NCI-H2196 (cell line): ENCODE data around the gene DOK7.
"Not testable (repeated sequence)": the region's sequence is repeated elsewhere in the genome, so short reads cannot be mapped to it uniquely, and the experiment has no call there.

Experiments used
- DNase-seq: peaks from one replicate; lab custom pipeline; 2025; ENCODE audit not compliant: unreplicated experiment; lab: John Stamatoyannopoulos, UW

DOK7 gene

GRCh38 chr4:3442959-3443749 is 20.0 kb upstream of the DOK7 start:
- DNase-seq, result peak; percentile 63

DNA sequence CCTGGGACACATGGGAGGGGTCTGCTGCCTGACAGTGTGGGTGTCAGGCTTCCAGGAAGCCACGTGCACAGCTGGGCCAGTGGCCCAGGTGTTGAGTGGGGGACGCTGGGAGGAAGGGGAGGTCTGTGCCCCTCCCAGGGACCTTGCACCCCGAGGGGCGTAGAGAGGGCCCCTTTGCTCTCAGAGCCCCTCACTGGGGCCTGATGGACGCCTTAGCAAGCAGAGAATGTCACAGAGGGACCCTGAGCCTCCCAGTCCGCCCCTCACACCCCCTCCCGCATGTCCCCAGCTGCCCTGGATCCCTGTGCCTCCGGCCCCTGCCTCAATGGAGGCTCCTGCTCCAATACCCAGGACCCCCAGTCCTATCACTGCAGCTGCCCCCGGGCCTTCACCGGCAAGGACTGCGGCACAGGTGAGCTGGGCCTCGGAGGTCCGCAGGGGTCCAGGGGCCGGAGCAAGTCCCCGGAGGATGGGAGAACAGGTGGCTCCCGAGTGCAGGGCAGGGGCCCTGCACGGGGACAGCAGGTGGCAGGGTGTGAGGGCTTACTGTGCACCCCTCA is 19.3 kb upstream of the DOK7 start:
- DNase-seq, result no peak

- DNase-seq, result no peak
These were observed 18.6 kb upstream of the DOK7 start for GRCh38 chr4:3444351-3445110.

DNA sequence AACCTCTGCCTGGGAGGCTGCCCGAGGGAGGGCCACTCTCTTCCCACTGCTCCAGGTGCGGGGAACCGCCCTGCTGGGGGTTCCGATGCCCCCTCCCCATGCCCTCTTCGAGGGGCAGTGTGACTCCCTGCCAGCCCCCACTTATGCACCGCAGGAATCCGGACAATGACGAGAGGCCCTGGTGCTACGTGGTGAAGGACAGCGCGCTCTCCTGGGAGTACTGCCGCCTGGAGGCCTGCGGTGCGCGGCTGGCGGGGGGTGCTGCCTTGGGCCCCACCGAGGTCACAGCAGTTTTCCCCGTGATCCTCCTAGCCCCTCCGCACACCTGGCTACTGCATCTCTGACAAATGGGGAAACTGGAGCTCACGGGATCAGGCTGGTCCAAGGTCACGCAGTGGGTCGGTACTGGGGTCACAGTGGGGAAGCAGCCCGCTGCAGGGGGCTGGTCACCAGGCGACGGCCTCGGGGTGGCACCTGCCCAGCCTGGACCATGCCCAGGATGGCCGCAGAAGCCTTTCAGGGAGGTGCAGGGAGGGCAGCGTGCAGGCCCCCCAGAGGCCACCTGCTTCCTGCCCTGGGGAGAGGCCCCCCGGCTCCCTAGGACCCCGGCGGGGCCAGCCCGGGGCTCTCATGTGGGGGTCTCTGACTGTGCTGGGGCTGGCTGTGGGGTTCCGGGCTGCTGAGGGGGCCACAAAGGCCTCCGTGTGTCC is 17.8 kb upstream of the DOK7 start:
- DNase-seq, result no peak

DNA sequence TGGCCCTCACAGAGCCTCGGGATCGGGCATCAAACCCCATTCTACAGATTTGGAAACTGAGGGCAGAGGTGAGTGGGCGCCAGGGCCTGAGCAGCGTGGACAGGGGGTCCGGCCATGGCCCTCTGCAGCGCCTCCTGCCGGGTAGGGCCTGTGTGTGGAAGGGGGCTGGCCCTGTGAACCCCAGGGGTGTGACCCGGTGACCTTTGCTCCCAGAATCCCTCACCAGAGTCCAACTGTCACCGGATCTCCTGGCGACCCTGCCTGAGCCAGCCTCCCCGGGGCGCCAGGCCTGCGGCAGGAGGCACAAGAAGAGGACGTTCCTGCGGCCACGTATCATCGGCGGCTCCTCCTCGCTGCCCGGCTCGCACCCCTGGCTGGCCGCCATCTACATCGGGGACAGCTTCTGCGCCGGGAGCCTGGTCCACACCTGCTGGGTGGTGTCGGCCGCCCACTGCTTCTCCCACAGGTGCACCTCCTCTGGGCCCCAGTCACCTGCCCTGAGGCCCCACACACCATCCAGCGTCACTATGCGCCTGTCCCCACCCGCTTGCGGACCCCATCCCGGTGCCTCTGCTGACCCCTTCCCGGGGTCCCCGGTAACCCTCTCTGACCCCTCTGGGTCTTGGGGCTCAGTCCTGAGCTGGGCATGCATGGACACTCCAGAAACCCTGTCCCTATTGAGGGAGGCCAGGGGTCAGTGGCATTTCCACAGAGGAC is 17.1 kb upstream of the DOK7 start:
- DNase-seq, result no peak

- DNase-seq, result no peak
These were observed 16.3 kb upstream of the DOK7 start for GRCh38 chr4:3446631-3447320.

- DNase-seq, result no peak
These were observed 15.4 kb upstream of the DOK7 start for GRCh38 chr4:3447431-3448395.

- no peak for DNase-seq
These were observed 14.0 kb upstream of the DOK7 start for GRCh38 chr4:3449047-3449573.

DNA sequence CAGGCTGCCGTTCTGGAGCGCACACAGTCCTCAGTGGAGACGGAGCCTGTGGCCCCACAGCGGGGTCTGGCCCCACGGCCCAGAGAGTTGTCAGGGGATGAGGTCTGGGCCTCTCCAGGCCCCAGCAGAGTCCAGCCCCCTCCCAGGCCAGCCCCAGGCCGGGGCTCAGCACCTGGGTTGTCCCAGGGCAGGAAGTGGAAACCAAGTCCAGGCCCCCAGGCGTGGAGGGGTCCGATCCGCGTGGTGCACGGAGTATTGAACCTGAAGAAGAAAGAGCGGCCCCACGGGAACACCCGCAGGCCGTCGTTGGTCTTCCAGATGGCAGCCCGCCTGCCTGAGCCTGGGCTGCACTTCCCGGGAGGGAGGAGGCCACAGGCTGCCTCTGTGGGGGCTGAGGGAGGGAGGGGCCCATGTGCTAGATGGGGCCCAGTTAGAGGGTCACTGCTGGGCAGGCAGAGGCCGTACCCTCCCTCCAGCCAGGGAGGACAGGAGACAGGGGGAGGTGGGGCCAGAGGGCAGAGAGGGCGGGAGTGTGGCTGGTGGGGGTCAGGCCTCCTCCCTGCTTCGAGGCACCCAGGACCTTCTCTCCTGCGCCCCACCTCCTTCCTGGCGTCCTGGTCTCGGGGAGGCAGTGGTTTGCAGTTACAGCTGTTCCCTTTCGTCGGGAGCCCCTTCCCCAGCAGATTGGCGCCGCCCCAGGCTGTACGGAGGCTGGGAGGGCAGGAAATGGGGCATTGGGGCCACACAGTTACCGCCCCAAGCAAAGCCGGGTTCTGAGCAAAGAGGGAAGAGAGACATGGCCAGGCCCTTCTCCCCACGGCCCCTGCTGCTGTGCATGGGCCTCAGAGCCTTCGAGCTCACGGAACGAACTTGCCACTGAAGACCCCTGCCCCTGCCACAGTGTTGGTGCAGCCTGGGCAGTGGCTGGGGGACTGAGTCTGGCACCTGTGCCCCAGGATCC is 13.3 kb upstream of the DOK7 start:
- no peak for DNase-seq

DNA sequence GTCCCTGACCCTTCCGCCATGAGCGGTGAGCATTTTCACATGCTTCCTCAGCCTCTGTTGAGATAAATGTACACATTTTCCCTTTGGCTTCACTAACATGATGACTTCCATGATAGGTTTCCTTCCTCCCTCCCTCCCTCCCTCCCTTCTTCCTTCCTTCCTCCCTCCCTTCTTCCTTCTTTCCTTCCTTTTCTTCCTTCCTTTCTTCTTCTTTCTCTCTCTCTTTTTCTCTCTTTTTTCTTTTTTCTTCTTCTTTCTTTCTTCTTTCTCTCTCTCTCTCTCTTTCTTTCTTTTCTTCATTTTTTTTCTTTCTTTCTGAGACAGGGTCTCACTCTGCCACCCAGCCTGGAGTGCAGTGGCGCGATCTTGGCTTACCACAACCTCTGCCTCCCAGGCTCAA is 12.5 kb upstream of the DOK7 start:
- no peak for DNase-seq

DNA sequence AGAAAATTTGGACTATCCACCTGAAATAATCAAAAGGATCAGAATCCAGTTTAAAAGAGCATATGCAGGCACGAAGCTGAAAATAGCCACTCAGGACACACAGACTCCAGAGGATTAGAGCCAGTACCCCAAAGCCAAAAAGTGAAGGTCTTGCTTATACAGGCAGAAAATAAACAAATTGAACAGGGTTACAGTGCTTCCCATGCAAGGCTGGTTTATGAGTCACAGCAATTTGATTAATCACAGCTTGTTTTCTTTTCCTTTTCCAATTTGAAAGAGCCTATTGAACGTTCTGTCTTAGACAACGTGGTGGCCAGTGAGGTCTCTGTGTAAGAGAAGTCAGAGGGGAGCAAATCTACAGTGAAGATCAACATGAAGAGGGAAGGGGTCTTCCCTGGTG is 11.2 kb upstream of the DOK7 start:
- DNase-seq, result no peak

- no peak for DNase-seq
These were observed 10.7 kb upstream of the DOK7 start for GRCh38 chr4:3452376-3452775.

GRCh38 chr4:3455596-3455995 is 7.5 kb upstream of the DOK7 start:
- DNase-seq, result not testable (repeated sequence)

DNA sequence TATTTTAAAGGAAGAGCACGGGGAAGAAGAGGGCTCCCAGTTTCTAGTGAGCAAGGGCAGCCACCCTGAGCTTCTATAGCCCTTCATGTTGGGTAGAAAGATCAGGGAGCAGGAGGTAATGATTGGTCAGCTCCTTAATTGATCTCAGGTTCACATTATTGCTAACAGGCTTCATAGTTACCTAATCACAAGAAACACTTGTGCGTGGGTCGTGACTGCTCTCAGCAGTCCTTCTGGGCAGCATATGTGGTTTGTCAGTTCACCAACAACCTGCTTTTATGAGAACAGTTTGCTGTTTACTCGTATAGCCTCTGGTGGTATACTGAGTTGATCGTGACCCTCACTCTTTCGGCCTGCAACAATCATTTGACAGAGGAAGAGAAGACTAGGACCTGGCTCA is 4.7 kb upstream of the DOK7 start:
- DNase-seq, result no peak

DNA sequence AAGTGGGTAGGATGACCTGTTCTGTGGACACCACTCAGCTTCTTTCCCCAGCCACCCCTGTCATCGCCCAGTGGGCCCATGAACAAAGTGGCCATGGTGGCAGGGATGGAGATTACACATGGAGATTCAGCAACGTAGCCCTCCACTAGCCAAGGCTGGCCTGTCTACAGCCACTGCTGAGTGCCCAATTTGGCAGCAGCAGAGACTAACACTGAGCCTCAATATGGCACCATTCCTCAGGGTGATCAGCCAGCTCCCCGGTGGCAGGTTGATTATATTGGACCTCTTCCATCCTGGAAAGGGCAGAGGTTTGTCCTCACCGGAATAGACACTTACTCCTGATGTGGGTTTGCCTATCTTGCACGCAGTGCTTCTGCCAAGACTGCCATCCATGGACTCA is 4.0 kb upstream of the DOK7 start:
- not testable (repeated sequence) for DNase-seq

- no peak for DNase-seq
These were observed 2.2 kb upstream of the DOK7 start for GRCh38 chr4:3460926-3461325.

DNA sequence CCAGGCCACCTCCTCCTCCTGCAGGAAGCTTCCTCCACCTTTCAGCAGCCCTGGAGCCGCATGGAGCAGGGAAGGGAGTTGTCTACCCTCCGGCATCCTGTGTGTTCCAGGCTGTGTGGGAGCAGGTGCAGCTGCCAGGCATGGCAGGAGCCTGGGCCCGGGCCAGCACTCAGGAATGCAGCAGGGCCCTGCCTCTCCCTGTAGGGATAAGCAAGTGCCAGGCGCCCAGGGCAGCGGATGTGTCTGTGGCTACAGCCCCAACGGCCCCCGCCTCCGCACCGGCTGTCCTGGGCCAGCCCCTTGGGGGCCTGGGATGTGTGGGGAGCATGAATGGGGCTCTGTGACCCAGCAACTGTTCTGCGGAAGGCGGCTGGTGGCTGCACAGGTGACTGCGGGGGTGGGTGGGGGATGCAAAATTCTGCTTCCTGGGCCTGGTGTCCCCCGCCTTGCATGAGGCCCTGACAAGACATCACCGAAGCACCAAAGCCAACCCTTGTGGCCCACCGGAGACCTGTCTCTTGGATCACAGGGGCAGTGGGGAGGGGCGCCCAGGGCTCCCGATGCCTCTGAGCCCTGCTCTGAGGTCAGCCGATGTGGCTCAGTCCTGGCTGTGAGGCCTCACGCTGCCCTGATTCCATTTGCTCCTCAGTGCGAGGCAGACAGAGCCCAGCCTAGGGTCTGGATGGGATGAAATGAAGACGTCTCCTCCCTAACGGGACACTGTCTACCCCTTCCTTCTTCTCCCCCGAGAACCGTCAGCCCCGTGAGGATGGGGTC is 1.4 kb upstream of the DOK7 start:
- DNase-seq, result peak; percentile 82
